Measurements from ENCODE around the gene NSRP1.
"Not testable (repeated sequence)": the region's sequence is repeated elsewhere in the genome, so short reads cannot be mapped to it uniquely, and the experiment has no call there.

Gene NSRP1

GRCh38 chr17:30116661-30117551, at the start of gene NSRP1:
TSS of gene NSRP1 (plus strand) at chr17:30116816. CDS start at chr17:30116844, 28 bp downstream.
- Mint-ChIP-seq H3K9me3 (no peaks in the 10 kb centered on the region), H3K4me3 (peak within 1 kb of the TSS; percentile 95 to 97), H3K27ac (peak within 1 kb of the TSS; percentile 99), H3K4me1 (peaks cover 65% of the 10 kb centered on the region), H3K27me3 (no peaks in the 10 kb centered on the region)
- peak; percentile 90 for ATAC-seq
- peak; percentile 90 to 94 for DNase-seq

- Mint-ChIP-seq H3K9me3 (peaks cover 21% of the 10 kb centered on the region in 2 donors), H3K4me1 (no peaks in the 10 kb centered on the region), H3K4me3 (no peak overlapping the region)
Measured at GRCh38 chr17:30068465-30068864, 48.2 kb upstream of the NSRP1 start.

GRCh38 chr17:30074254-30074653, 42.4 kb upstream of the NSRP1 start:
- peaks cover 10% of the 10 kb centered on the region for H3K27me3 Mint-ChIP-seq
- no peaks in the 10 kb centered on the region for H3K9me3 Mint-ChIP-seq
- no peak for ATAC-seq
- no peaks in the 10 kb centered on the region for H3K4me1 Mint-ChIP-seq
- H3K27ac Mint-ChIP-seq: no peak overlapping the region
- no peak for DNase-seq
- no peak overlapping the region for H3K4me3 Mint-ChIP-seq

More at GRCh38 chr17:30068465-30068864, 48.2 kb upstream of the NSRP1 start:
- DNase-seq (no peak), ATAC-seq (no peak)
- H3K27ac Mint-ChIP-seq: peak overlapping the region in 1 of 2 donors; percentile 24
- peaks cover 9% of the 10 kb centered on the region for H3K27me3 Mint-ChIP-seq

- no peak for ATAC-seq
- Mint-ChIP-seq H3K4me1 (no peaks in the 10 kb centered on the region), H3K27me3 (peaks cover 10% of the 10 kb centered on the region), H3K27ac (no peak overlapping the region), H3K9me3 (no peaks in the 10 kb centered on the region), H3K4me3 (no peak overlapping the region)
- no peak for DNase-seq
Measured at GRCh38 chr17:30074730-30075129, 41.9 kb upstream of the NSRP1 start.

- DNase-seq: no peak
- Mint-ChIP-seq H3K27me3 (peaks cover 5% of the 10 kb centered on the region), H3K27ac (no peak overlapping the region), H3K4me3 (no peak overlapping the region), H3K9me3 (no peaks in the 10 kb centered on the region), H3K4me1 (no peaks in the 10 kb centered on the region)
- no peak for ATAC-seq
Measured at GRCh38 chr17:30082773-30083172, 33.8 kb upstream of the NSRP1 start.

- no peak overlapping the region for H3K4me3 Mint-ChIP-seq
- ATAC-seq (no peak), DNase-seq (no peak)
- H3K27ac Mint-ChIP-seq: peak overlapping the region in 1 of 2 donors; percentile 3
- no peaks in the 10 kb centered on the region for H3K9me3 Mint-ChIP-seq
- H3K27me3 Mint-ChIP-seq: peaks cover 4% of the 10 kb centered on the region
- H3K4me1 Mint-ChIP-seq: no peaks in the 10 kb centered on the region
Measured at GRCh38 chr17:30084788-30085187, 31.8 kb upstream of the NSRP1 start.

- H3K27ac Mint-ChIP-seq: no peak overlapping the region
- H3K9me3 Mint-ChIP-seq: no peaks in the 10 kb centered on the region
- no peaks in the 10 kb centered on the region for H3K4me1 Mint-ChIP-seq
- ATAC-seq (no peak), DNase-seq (no peak)
- H3K4me3 Mint-ChIP-seq: no peak overlapping the region
- peaks cover 12% of the 10 kb centered on the region for H3K27me3 Mint-ChIP-seq
Measured at GRCh38 chr17:30086896-30087295, 29.7 kb upstream of the NSRP1 start.

GRCh38 chr17:30087431-30087830, 29.2 kb upstream of the NSRP1 start:
- not testable (repeated sequence) for ATAC-seq, H3K4me1 Mint-ChIP-seq, H3K27ac Mint-ChIP-seq, H3K9me3 Mint-ChIP-seq, DNase-seq, H3K4me3 Mint-ChIP-seq
- peaks cover 12% of the 10 kb centered on the region for H3K27me3 Mint-ChIP-seq

GRCh38 chr17:30091121-30091670, 25.4 kb upstream of the NSRP1 start:
- Mint-ChIP-seq H3K27me3 (peaks cover 39% of the 10 kb centered on the region), H3K27ac (no peak overlapping the region)
- no peak for DNase-seq

GRCh38 chr17:30091771-30092170, 24.8 kb upstream of the NSRP1 start:
- peaks cover 39% of the 10 kb centered on the region for H3K27me3 Mint-ChIP-seq
- no peak overlapping the region for H3K4me3 Mint-ChIP-seq
- DNase-seq (no peak), ATAC-seq (no peak)
- H3K9me3 Mint-ChIP-seq: no peaks in the 10 kb centered on the region
- H3K4me1 Mint-ChIP-seq: peaks cover 10% of the 10 kb centered on the region
- H3K27ac Mint-ChIP-seq: no peak overlapping the region

More at GRCh38 chr17:30091121-30091670, 25.4 kb upstream of the NSRP1 start:
- H3K4me1 Mint-ChIP-seq: peaks cover 10% of the 10 kb centered on the region
- H3K4me3 Mint-ChIP-seq: no peak overlapping the region
- H3K9me3 Mint-ChIP-seq: no peaks in the 10 kb centered on the region
- ATAC-seq: no peak

GRCh38 chr17:30092886-30093285, 23.7 kb upstream of the NSRP1 start:
- no peaks in the 10 kb centered on the region for H3K9me3 Mint-ChIP-seq
- peaks cover 10% of the 10 kb centered on the region for H3K4me1 Mint-ChIP-seq
- no peak for DNase-seq
- no peak for ATAC-seq
- no peak overlapping the region for H3K27ac Mint-ChIP-seq
- H3K4me3 Mint-ChIP-seq: no peak overlapping the region
- H3K27me3 Mint-ChIP-seq: peaks cover 39% of the 10 kb centered on the region

GRCh38 chr17:30093463-30094147, 23.0 kb upstream of the NSRP1 start:
- H3K4me3 Mint-ChIP-seq: no peak overlapping the region
- DNase-seq (peak; percentile 47 to 57), ATAC-seq (peak; percentile 60)
- no peak overlapping the region for H3K27ac Mint-ChIP-seq
- H3K4me1 Mint-ChIP-seq: peaks cover 10% of the 10 kb centered on the region
- H3K9me3 Mint-ChIP-seq: no peaks in the 10 kb centered on the region
- H3K27me3 Mint-ChIP-seq: peaks cover 42% of the 10 kb centered on the region

GRCh38 chr17:30095507-30096244, 20.9 kb upstream of the NSRP1 start:
- peaks cover 34% of the 10 kb centered on the region for H3K27me3 Mint-ChIP-seq
- no peak overlapping the region for H3K4me3 Mint-ChIP-seq
- DNase-seq (no peak), ATAC-seq (no peak)
- H3K4me1 Mint-ChIP-seq: peaks cover 10% of the 10 kb centered on the region
- H3K9me3 Mint-ChIP-seq: no peaks in the 10 kb centered on the region
- H3K27ac Mint-ChIP-seq: no peak overlapping the region

GRCh38 chr17:30101686-30102390, 14.8 kb upstream of the NSRP1 start:
- ATAC-seq: no peak
- Mint-ChIP-seq H3K4me1 (peaks cover 7% of the 10 kb centered on the region), H3K9me3 (no peaks in the 10 kb centered on the region), H3K27me3 (peaks cover 21% of the 10 kb centered on the region), H3K27ac (no peak overlapping the region), H3K4me3 (no peak overlapping the region)
- DNase-seq: no peak

GRCh38 chr17:30103921-30104320, 12.7 kb upstream of the NSRP1 start:
- H3K4me1 Mint-ChIP-seq: peaks cover 7% of the 10 kb centered on the region
- no peak for DNase-seq

More at GRCh38 chr17:30103921-30104320, 12.7 kb upstream of the NSRP1 start:
- H3K4me3 Mint-ChIP-seq: no peak overlapping the region
- no peak overlapping the region for H3K27ac Mint-ChIP-seq
- no peak for ATAC-seq
- H3K27me3 Mint-ChIP-seq: peaks cover 16% of the 10 kb centered on the region
- H3K9me3 Mint-ChIP-seq: no peaks in the 10 kb centered on the region
